WERI-Rb-1 (cell line): ENCODE data around the gene CTNS.

ENCODE experiments used
- DNase-seq: peaks from one replicate; pipeline ENCODE4 v3.0.0-alpha.2; 2020
- H3K27ac ChIP-seq: fragments of 250-450 bp; sonication (Bioruptor Pico); 2 replicates; pipeline ENCODE4 v1.5.1; 2020; ENCODE audit warnings: mild to moderate bottlenecking, moderate library complexity
- H3K27me3 ChIP-seq: fragments of 250-450 bp; sonication (Bioruptor Pico); 2 replicates; pipeline ENCODE4 v1.5.1; 2021; ENCODE audit warnings: mild to moderate bottlenecking, low read depth, moderate library complexity; ENCODE audit not compliant: insufficient read depth, severe bottlenecking
- H3K36me3 ChIP-seq: fragments of 250-450 bp; sonication (Bioruptor Pico); 2 replicates; pipeline ENCODE4 v1.5.1; 2020; ENCODE audit warnings: mild to moderate bottlenecking, moderate library complexity
- H3K4me3 ChIP-seq: 2 replicates; pipeline ENCODE4 v1.5.1; 2011; ENCODE audit warnings: low read depth, mild to moderate bottlenecking, control low read depth, low read length
- H3K9me3 ChIP-seq: fragments of 250-450 bp; sonication (Bioruptor Pico); 2 replicates; pipeline ENCODE4 v1.5.1; 2021; ENCODE audit warnings: mild to moderate bottlenecking, moderate library complexity; ENCODE audit not compliant: severe bottlenecking
- CTCF ChIP-seq: IDR thresholded peaks from 2 replicates; pipeline ENCODE4 v1.5.1; 2011; ENCODE audit warnings: low read depth, mild to moderate bottlenecking, control low read depth, inconsistent platforms, low read length

The CTNS gene

GRCh38 chr17:3689262-3690093, 52.9 kb downstream of the CTNS start:
- no peak for DNase-seq
- Histone ChIP-seq H3K9me3 (no peaks in the 10 kb centered on the region), H3K36me3 (no peaks in the 10 kb centered on the region), H3K4me3 (no peak overlapping the region), H3K27me3 (no peaks in the 10 kb centered on the region), H3K27ac (no peak overlapping the region)
- no peak for TF ChIP-seq CTCF

DNA sequence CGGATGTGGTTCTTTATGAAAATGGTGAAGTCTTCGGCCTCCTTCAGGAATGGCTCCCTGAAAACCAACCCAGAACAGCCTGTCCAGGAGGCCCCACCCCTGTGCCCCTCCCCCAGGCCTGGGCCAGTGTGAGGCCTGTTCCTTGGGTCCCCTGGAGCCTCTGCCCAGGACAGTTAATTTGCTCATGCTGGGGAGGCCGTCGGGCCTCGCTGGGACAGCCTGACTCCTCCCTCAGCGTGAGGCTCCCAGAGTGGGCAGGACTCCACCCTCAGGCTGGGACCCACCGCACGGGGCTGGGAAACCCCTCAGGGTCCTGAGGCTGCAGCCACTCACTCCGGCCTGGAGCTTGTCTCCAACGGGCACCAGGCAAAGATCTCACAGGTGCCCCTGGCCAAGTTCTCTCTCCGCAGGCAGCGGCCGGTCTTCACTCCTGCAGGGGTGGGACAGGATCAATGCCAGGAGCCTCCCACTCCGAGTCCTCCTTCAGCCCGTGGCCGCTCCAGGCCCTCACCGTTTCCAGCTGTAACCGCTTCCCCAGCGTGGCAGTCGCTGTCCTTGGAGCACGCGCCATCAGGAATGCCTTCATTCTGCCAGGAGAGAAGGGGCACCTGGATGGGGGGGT, 53.6 kb downstream of the CTNS start:
- Histone ChIP-seq H3K36me3 (no peaks in the 10 kb centered on the region), H3K4me3 (no peak overlapping the region), H3K27me3 (no peaks in the 10 kb centered on the region), H3K27ac (no peak overlapping the region), H3K9me3 (no peaks in the 10 kb centered on the region)
- DNase-seq, result no peak
- TF ChIP-seq CTCF, result no peak

DNA sequence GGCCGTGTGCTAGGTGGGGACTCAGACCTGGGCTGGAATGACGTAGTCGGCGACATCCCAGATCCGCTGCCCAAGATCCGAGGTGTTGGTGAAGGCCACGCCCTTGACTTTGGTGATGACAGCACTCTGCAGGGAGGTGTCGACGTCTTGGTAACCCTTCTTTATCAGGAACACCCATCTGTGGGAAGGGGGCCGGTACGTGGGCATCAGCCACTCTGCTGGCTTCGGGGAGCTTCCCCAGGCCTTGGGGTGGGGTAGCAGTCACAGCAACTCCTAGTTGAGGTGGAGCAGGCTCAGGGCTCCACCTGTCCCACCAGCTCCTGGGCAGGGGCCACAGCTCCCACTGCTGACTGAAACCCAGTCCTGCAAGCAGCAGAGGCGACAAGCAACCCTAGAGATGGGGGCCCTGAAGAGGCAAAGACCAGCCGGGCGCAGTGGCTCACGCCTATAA, 55.1 kb downstream of the CTNS start:
- Histone ChIP-seq H3K27me3 (no peaks in the 10 kb centered on the region), H3K4me3 (no peak overlapping the region), H3K27ac (no peak overlapping the region), H3K36me3 (no peaks in the 10 kb centered on the region), H3K9me3 (no peaks in the 10 kb centered on the region)
- peak; percentile 61 for TF ChIP-seq CTCF
- peak; percentile 25 for DNase-seq

- H3K36me3 ChIP-seq, result no peaks in the 10 kb centered on the region
These were observed 55.8 kb downstream of the CTNS start for GRCh38 chr17:3692346-3692745.

DNA sequence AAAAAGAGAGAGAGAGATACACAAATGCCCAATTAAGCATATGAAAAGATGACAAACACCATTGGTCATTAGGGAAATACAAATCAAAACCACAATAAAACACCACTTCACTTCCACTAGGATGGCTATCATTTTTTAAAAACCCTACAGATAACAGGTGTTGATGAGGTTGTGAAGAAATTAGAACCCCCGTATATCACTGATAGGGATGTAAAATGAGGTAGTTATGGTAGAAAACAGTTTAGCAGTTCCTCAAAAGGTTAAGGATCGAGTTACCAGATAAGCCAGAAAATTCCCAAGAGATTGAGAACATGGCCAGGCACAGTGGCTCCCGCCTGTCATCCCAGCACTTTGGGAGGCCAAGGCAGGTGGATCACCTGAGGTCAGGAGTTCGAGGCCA, 56.6 kb downstream of the CTNS start:
- H3K36me3 ChIP-seq, result no peaks in the 10 kb centered on the region
- DNase-seq, result no peak
- H3K4me3 ChIP-seq, result no peak overlapping the region
- no peak for TF ChIP-seq CTCF
- H3K27ac ChIP-seq, result no peak overlapping the region
- H3K27me3 ChIP-seq, result no peaks in the 10 kb centered on the region
- H3K9me3 ChIP-seq, result no peaks in the 10 kb centered on the region

More at GRCh38 chr17:3692346-3692745, 55.8 kb downstream of the CTNS start:
- no peaks in the 10 kb centered on the region for H3K9me3 ChIP-seq
- H3K27ac ChIP-seq, result no peak overlapping the region
- no peaks in the 10 kb centered on the region for H3K27me3 ChIP-seq
- peak; percentile 37; the same call in 1 of the 2 replicates for TF ChIP-seq CTCF
- DNase-seq, result no peak
- H3K4me3 ChIP-seq, result no peak overlapping the region
